Neural progenitor cell (in vitro differentiated cells): ENCODE measurements around the gene BRD3.

Experiments used
- CTCF ChIP-seq: fragments of 200-600 bp; sonication (generic); IDR thresholded peaks from 2 replicates; pipeline ENCODE4 v1.5.1; 2017; ENCODE audit warnings: antibody characterized with exemption, mild to moderate bottlenecking
- EZH2 ChIP-seq: fragments of 200-600 bp; sonication (generic); IDR thresholded peaks from 2 replicates; pipeline ENCODE4 v1.6.1; 2017; ENCODE audit warnings: antibody characterized with exemption, mild to moderate bottlenecking, moderate library complexity

GRCh38 chr9:134007150-134007549, 60.7 kb downstream of the BRD3 start:
- TF ChIP-seq EZH2 (no peak), CTCF (no peak)
